Mammary epithelial cell (primary cell): ENCODE results near the gene MRGPRG.

Experiments
- CTCF ChIP-seq, 2 donors: IDR thresholded peaks in 1 of 2; conservative IDR thresholded peaks in 1 of 2; 2 replicates each; pipeline ENCODE4 v1.5.1; 2011 to 2012; ENCODE audit warnings: inconsistent platforms in 2 of 2, low read length in 2 of 2, mild to moderate bottlenecking in 2 of 2, control low read depth in 1 of 2, low read depth in 1 of 2; ENCODE audit not compliant: insufficient read depth in 1 of 2; ENCODE audit errors: extremely low read depth in 1 of 2
- EZH2 ChIP-seq: IDR thresholded peaks from 2 replicates; pipeline ENCODE4 v1.6.1; 2012; ENCODE audit warnings: low read length, inconsistent platforms, borderline replicate concordance

- TF ChIP-seq CTCF (conservative IDR thresholded peaks at IDR 0.05 in 1 of 2, IDR thresholded peaks at IDR 0.05 in 1 of 2; ENCODE audit: extremely low read depth in 1 of 2, insufficient read depth in 1 of 2, low read depth in 1 of 2, low read length in 2 of 2) (no peak), EZH2 (no peak)
These were observed 33.8 kb downstream of the MRGPRG start for GRCh38 chr11:3184732-3185347.
